Spleen (tissue), 11 donors: Measurements from ENCODE around the gene FHIT. TPM values are rescaled to one million over a fixed set of nuclear protein-coding genes. Genes with fewer than 3 reads are reported as not detected.

Source experiments
- DNase-seq: peaks from one replicate; pipeline ENCODE4 v3.0.0-alpha.2; 2020
- H3K27ac ChIP-seq, 8 donors: fragments of 200-600 bp; sonication (generic) in 7 of 8; 1 replicate in 4 of 8; 2 replicates in 4 of 8; pipeline versions ENCODE4 v1.5.0 to v1.8.0; 2016 to 2021; ENCODE audit warnings: inconsistent platforms in 4 of 8, mild to moderate bottlenecking in 4 of 8, moderate library complexity in 1 of 8
- H3K27me3 ChIP-seq, 7 donors: fragments of 200-600 bp; sonication (generic) in 6 of 7; replicated peaks in 1 of 7; 1 replicate in 4 of 7; 2 replicates in 3 of 7; pipeline versions ENCODE4 v1.5.0 to v1.8.0; 2016 to 2021; ENCODE audit warnings: inconsistent platforms in 3 of 7, mild to moderate bottlenecking in 1 of 7
- H3K36me3 ChIP-seq, 6 donors: fragments of 200-600 bp; sonication (generic) in 5 of 6; 1 replicate in 4 of 6; 2 replicates in 2 of 6; pipeline versions ENCODE4 v1.5.0 to v1.8.0; 2016 to 2021; ENCODE audit warnings: inconsistent platforms in 2 of 6
- H3K4me1 ChIP-seq, 6 donors: fragments of 200-600 bp; sonication (generic) in 5 of 6; 1 replicate in 3 of 6; 2 replicates in 3 of 6; pipeline versions ENCODE4 v1.5.0 to v1.8.0; 2016 to 2021; ENCODE audit warnings: inconsistent platforms in 3 of 6
- H3K4me3 ChIP-seq, 8 donors: fragments of 200-600 bp; sonication (generic) in 7 of 8; 1 replicate in 4 of 8; 2 replicates in 4 of 8; pipeline versions ENCODE4 v1.5.0 to v1.8.0; 2016 to 2021; ENCODE audit warnings: inconsistent platforms in 4 of 8, mild to moderate bottlenecking in 4 of 8, moderate library complexity in 2 of 8
- H3K9me3 ChIP-seq, 8 donors: fragments of 200-600 bp; sonication (generic) in 7 of 8; 1 replicate in 4 of 8; 2 replicates in 4 of 8; pipeline versions ENCODE4 v1.5.0 to v1.8.0; 2016 to 2021; ENCODE audit warnings: inconsistent platforms in 4 of 8
- CTCF ChIP-seq, 11 experiments: fragments of 200-600 bp in 7 of 11; fragments of 450-650 bp in 4 of 11; sonication (generic) in 4 of 11; IDR thresholded peaks in 8 of 11; conservative IDR thresholded peaks in 3 of 11; 1 replicate in 7 of 11; 2 replicates in 4 of 11; pipeline versions ENCODE4 v1.4.0 to v1.8.0; 2016 to 2021; ENCODE audit warnings: antibody characterized with exemption in 11 of 11, inconsistent platforms in 4 of 11, mild to moderate bottlenecking in 1 of 11
- POLR2A ChIP-seq, 3 donors: fragments of 450-650 bp; IDR thresholded peaks; one replicate each; pipeline ENCODE4 v1.5.1; 2017; ENCODE audit warnings: antibody characterized with exemption in 3 of 3, mild to moderate bottlenecking in 1 of 3
- POLR2AphosphoS5 ChIP-seq, 3 donors: sonication (generic); formaldehyde crosslinking; IDR thresholded peaks; one replicate each; pipeline ENCODE4 v1.5.1; 2017; ENCODE audit warnings: antibody characterized with exemption in 3 of 3
- WGBS, 5 donors: extraction: QIAGEN DNeasy Blood & Tissue Kit in 3 of 5; methylation state at CpG; one replicate each; pipeline versions ENCODE4 v1.1.5 to v1.1.7; 2013 to 2018; 5-methylcytosine and 5-hydroxymethylcytosine counted together
- intact Hi-C: fragments of 100-400 bp; cut with DNase I; formaldehyde crosslinking; loops from one replicate; pipeline ENCODE4 v1.15.0; 2023; ENCODE audit warnings: low total_unique reads
- polyA plus RNA-seq, 3 donors: library from polyadenylated mRNA; stranded (reverse); fragments of 200-250 nt; gene quantifications; one replicate each; pipeline ENCODE4 v1.2.1, GENCODE V29; 2013
- total RNA-seq, 7 donors: library from RNA; depleted of rRNA in 3 of 7; stranded (reverse); fragments of >200 nt in 3 of 7; fragmentation: NEBNext Ultra II Directional in 4 of 7; extraction: Animal tissue kit (Norgen Biotek cat#: 25700) in 4 of 7; gene quantifications; one replicate each; pipeline versions ENCODE4 v1.1.0 to v1.2.1, GENCODE V29; 2016 to 2021
- donor health status: healthy with polysubstance abuse.
- donor health status: DM: no; HTN: no; CAD: no; lungs with moderate emphysema.
- donor health status: DM: no; HTN: no; CAD: no.
- donor health status: Bipolar disorder and iron deficiency.
- donor health status: healthy.
- donor health status: DM: no; HTN: no; CAD: no.
- donor health status: DM: yes; HTN: yes; CAD: no.

The FHIT gene
- total and polyA plus RNA-seq, 10 donors, result 4.1 to 23.1 (median 12.2) TPM

GRCh38 chr3:59777667-59778077 lies 1473.6 kb downstream of the FHIT start:
- Histone ChIP-seq H3K27me3 (no peaks in the 10 kb centered on the region), H3K4me1 (peaks cover 0 to 23% (median 8%) of the 10 kb centered on the region in 6 donors), H3K4me3 (no peak overlapping the region), H3K36me3 (no peaks in the 10 kb centered on the region), H3K27ac (peak overlapping the region in 1 of 8 donors; percentile 22), H3K9me3 (no peaks in the 10 kb centered on the region)
- TF ChIP-seq POLR2A (IDR thresholded peaks at IDR 0.05), result no peak
- no peak for TF ChIP-seq POLR2AphosphoS5 (IDR thresholded peaks at IDR 0.05)
- TF ChIP-seq CTCF (IDR thresholded peaks at IDR 0.05 in 8 of 11, conservative IDR thresholded peaks at IDR 0.05 in 3 of 11), result no peak
- intact Hi-C loops, result no loop called here
- no peak for DNase-seq
- WGBS, 5 donors, result 22 to 44% (median 38%) methylated on average over 3 of the region's 3 CpGs

GRCh38 chr3:59777066-59777465 lies 1474.2 kb downstream of the FHIT start:
- Histone ChIP-seq H3K27me3 (no peaks in the 10 kb centered on the region), H3K27ac (peak overlapping the region in 1 of 8 donors; percentile 22), H3K4me3 (no peak overlapping the region), H3K36me3 (no peaks in the 10 kb centered on the region), H3K9me3 (no peaks in the 10 kb centered on the region), H3K4me1 (peaks cover 3 to 29% (median 13%) of the 10 kb centered on the region in 6 donors)
- TF ChIP-seq POLR2A (IDR thresholded peaks at IDR 0.05), result no peak
- WGBS, 5 donors, result 86 to 90% (median 87%) methylated on average over 7 of the region's 7 CpGs
- DNase-seq, result no peak
- intact Hi-C loops, result no loop called here

- no peaks in the 10 kb centered on the region for H3K27me3 ChIP-seq
- TF ChIP-seq POLR2AphosphoS5 (IDR thresholded peaks at IDR 0.05) (no peak), CTCF (IDR thresholded peaks at IDR 0.05 in 8 of 11, conservative IDR thresholded peaks at IDR 0.05 in 3 of 11) (no peak), POLR2A (IDR thresholded peaks at IDR 0.05) (no peak)
- H3K4me3 ChIP-seq, result no peak overlapping the region
- intact Hi-C loops, result no loop called here
- H3K9me3 ChIP-seq, result no peaks in the 10 kb centered on the region
- peaks cover 3 to 36% (median 15%) of the 10 kb centered on the region in 6 donors for H3K4me1 ChIP-seq
- H3K36me3 ChIP-seq, result no peaks in the 10 kb centered on the region
- DNase-seq, result no peak
- H3K27ac ChIP-seq, result no peak overlapping the region
- WGBS, 5 donors, result 68 to 94% (median 82%) methylated on average over 7 of the region's 7 CpGs
Measured at GRCh38 chr3:59775761-59776325, 1475.4 kb downstream of the FHIT start.

- no peaks in the 10 kb centered on the region for H3K9me3 ChIP-seq
- intact Hi-C loops, result no loop called here
- no peaks in the 10 kb centered on the region for H3K36me3 ChIP-seq
- WGBS, 5 donors, result 82 to 96% (median 94%) methylated on average over 6 of the region's 6 CpGs
- H3K4me3 ChIP-seq, result no peak overlapping the region
- no peak for DNase-seq
- TF ChIP-seq POLR2A (IDR thresholded peaks at IDR 0.05) (no peak), CTCF (IDR thresholded peaks at IDR 0.05 in 8 of 11, conservative IDR thresholded peaks at IDR 0.05 in 3 of 11) (no peak), POLR2AphosphoS5 (IDR thresholded peaks at IDR 0.05) (no peak)
- H3K27ac ChIP-seq, result no peak overlapping the region
- peaks cover 3 to 36% (median 15%) of the 10 kb centered on the region in 6 donors for H3K4me1 ChIP-seq
- H3K27me3 ChIP-seq, result no peaks in the 10 kb centered on the region
Measured at GRCh38 chr3:59775106-59775505, 1476.1 kb downstream of the FHIT start.
